ENCODE results near the gene DLX5.
"Not testable (repeated sequence)": the region's sequence is repeated elsewhere in the genome, so short reads cannot be mapped to it uniquely, and the experiment has no call there.

Gene DLX5

DNA sequence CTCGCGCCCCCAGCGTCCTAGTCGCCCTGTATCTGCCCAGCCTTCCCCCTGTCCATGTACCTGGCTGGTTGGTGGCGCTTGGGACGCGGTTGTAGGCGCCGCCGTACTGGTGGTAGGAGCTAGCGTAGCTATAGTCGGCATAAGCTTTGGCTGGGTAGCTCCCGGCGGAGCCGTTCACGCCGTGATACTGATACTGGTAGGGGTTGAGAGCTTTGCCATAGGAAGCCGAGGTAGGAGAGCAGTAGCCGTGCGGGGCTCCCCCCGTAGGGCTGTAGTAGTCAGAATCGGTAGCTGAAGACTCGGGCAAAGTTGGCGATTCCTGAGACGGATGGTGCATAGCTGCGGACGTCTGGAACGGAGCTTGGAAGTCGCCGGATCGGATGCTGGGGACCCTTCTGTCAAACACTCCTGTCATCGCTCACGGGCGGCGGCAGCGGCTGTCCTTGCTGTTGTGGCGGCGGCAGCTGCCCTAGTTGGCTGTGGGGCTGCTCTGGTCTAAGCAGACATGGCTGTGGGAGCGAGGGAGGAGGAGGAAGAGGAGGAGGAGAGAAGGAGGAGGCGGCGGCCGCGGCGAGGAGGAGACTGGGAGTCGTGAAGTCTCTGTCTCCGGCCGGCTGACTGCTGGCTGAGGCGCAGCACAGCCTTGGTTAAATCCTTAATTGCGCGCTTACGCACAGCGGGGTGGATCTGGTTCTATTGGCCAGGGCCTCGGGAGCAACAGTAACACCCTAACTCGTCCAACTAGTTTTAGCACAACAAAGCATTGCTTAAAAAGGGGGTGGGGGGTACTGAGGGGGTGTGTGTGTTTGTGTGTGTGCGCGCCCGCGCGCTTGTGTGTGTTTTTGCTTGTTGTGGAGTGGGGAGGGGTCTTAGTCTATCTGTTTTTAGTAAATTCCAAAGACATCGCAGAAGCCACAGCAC lies at the start of gene DLX5:
TSS of gene DLX5 (minus strand) at position 623 of the 921 bp plus-strand sequence. CDS start at position 415, 208 bp downstream.
- CTCF ChIA-PET: interaction anchor here (0.6 kb wide), 1 partner anchor 17 kb away, joined by 3 read pairs; no protein-coding TSS in a partner anchor
- peaks cover 36% of the 10 kb centered on the region for H3K4me1 Mint-ChIP-seq
- DNase-seq: no peak
- H3K9me3 Mint-ChIP-seq: no peaks in the 10 kb centered on the region
- H3K27ac Mint-ChIP-seq: peak within 1 kb of the TSS; percentile 78
- peaks cover 91% of the 10 kb centered on the region for H3K27me3 Mint-ChIP-seq
- H3K4me3 Mint-ChIP-seq: peak within 1 kb of the TSS; percentile 15
- peaks cover 7% of the 10 kb centered on the region for H3K36me3 Mint-ChIP-seq

- CTCF ChIA-PET: not testable (repeated sequence)
- H3K27me3 Mint-ChIP-seq: peaks cover 12% of the 10 kb centered on the region
Observed at GRCh38 chr7:97072025-97072424, 47.4 kb upstream of the DLX5 start.

DNA sequence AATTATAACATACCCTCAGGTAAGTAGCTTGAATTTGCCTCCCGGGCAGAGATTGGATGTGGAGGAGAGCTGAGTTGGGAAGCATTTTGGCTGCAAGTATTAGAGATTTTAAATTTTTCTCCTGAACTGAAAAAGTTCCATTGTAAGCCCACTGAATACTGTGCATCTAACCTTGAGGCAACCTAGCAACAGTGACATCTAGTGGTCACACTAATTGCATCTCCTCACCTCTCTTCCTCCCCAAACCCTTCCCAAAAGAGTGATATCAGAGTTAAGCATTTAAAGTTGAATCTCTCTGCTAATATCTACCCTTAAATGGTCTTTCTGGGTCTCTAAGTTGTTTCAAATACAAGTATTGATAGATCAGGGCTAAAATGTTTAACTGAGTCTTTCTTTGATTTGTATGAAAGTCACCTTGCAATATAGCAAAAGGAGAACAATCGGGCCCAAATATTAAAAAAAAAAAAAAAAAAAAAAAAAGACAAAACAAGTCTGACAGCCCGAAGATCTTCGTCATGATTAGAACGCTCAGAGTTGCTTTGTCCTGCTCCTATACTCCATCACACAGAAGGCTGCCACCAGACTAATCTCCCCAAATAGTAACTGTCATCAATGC lies 40.4 kb upstream of the DLX5 start:
- H3K9me3 Mint-ChIP-seq: no peaks in the 10 kb centered on the region
- no peak overlapping the region for H3K27ac Mint-ChIP-seq
- no peaks in the 10 kb centered on the region for H3K36me3 Mint-ChIP-seq
- CTCF ChIA-PET: interaction anchor here (0.6 to 1.9 kb wide), 4 partner anchors 38 to 1150 kb away, joined by 3 to 8 read pairs (median 4); no protein-coding TSS in a partner anchor
- no peaks in the 10 kb centered on the region for H3K27me3 Mint-ChIP-seq
- H3K4me3 Mint-ChIP-seq: no peak overlapping the region
- no peak for DNase-seq
- no peaks in the 10 kb centered on the region for H3K4me1 Mint-ChIP-seq

More at GRCh38 chr7:97072025-97072424, 47.4 kb upstream of the DLX5 start:
- DNase-seq, H3K4me3 Mint-ChIP-seq, H3K36me3 Mint-ChIP-seq, H3K9me3 Mint-ChIP-seq, H3K27ac Mint-ChIP-seq, H3K4me1 Mint-ChIP-seq: not testable (repeated sequence)

DNA sequence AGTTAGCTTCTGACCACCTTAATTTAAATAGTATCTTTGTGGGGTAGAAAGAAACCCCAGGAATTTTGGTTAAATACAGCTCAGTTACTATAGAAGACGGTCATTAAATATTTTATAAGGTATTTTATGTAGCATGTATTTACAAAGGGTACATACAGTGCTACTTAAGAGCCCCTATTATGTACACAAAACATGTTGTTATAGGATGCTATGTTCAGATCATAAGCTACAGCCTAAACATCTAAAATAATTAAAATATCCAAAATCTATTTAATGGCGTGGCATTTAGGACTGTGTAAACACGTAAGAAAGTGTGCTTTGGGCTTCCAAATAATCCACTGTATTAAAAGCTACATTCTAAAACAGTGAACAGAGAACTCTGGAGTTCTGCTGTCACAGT lies 39.4 kb upstream of the DLX5 start:
- no peak for DNase-seq
- H3K27ac Mint-ChIP-seq: no peak overlapping the region
- no peaks in the 10 kb centered on the region for H3K27me3 Mint-ChIP-seq
- no peak overlapping the region for H3K4me3 Mint-ChIP-seq
- H3K4me1 Mint-ChIP-seq: no peaks in the 10 kb centered on the region
- peaks cover 4% of the 10 kb centered on the region for H3K9me3 Mint-ChIP-seq
- H3K36me3 Mint-ChIP-seq: no peaks in the 10 kb centered on the region
- CTCF ChIA-PET: interaction anchor here (0.7 to 1.9 kb wide), 5 partner anchors 37 to 1149 kb away, joined by 3 to 8 read pairs (median 3); no protein-coding TSS in a partner anchor

- H3K27me3 Mint-ChIP-seq: peaks cover 4% of the 10 kb centered on the region
- no peak for DNase-seq
- no peaks in the 10 kb centered on the region for H3K9me3 Mint-ChIP-seq
- no peak overlapping the region for H3K27ac Mint-ChIP-seq
- no peak overlapping the region for H3K4me3 Mint-ChIP-seq
- no peaks in the 10 kb centered on the region for H3K4me1 Mint-ChIP-seq
- CTCF ChIA-PET: no interaction called here
- no peaks in the 10 kb centered on the region for H3K36me3 Mint-ChIP-seq
Observed at GRCh38 chr7:97043281-97043680, 18.6 kb upstream of the DLX5 start.

- CTCF ChIA-PET: no interaction called here
- Mint-ChIP-seq H3K36me3 (no peaks in the 10 kb centered on the region), H3K4me3 (no peak overlapping the region), H3K27me3 (no peaks in the 10 kb centered on the region), H3K4me1 (no peaks in the 10 kb centered on the region), H3K9me3 (no peaks in the 10 kb centered on the region), H3K27ac (no peak overlapping the region)
- no peak for DNase-seq
Observed at GRCh38 chr7:97039374-97040065, 14.9 kb upstream of the DLX5 start.

- H3K27ac Mint-ChIP-seq, CTCF ChIA-PET, H3K27me3 Mint-ChIP-seq, H3K4me3 Mint-ChIP-seq, DNase-seq, H3K4me1 Mint-ChIP-seq, H3K36me3 Mint-ChIP-seq, H3K9me3 Mint-ChIP-seq: not testable (repeated sequence)
Observed at GRCh38 chr7:97034213-97034852, 9.7 kb upstream of the DLX5 start.

- peaks cover 65% of the 10 kb centered on the region for H3K27me3 Mint-ChIP-seq
- peaks cover 7% of the 10 kb centered on the region for H3K36me3 Mint-ChIP-seq
- H3K4me3 Mint-ChIP-seq: peak overlapping the region; percentile 41
- no peak overlapping the region for H3K27ac Mint-ChIP-seq
- DNase-seq: peak; percentile 77
- CTCF ChIA-PET: interaction anchor here (0.7 to 3.3 kb wide), 27 partner anchors 10 to 1114 kb away, joined by 3 to 29 read pairs (median 4); no protein-coding TSS in a partner anchor
- H3K9me3 Mint-ChIP-seq: no peaks in the 10 kb centered on the region
- peaks cover 34% of the 10 kb centered on the region for H3K4me1 Mint-ChIP-seq
Observed at GRCh38 chr7:97027427-97028234, 3.0 kb upstream of the DLX5 start.

DNA sequence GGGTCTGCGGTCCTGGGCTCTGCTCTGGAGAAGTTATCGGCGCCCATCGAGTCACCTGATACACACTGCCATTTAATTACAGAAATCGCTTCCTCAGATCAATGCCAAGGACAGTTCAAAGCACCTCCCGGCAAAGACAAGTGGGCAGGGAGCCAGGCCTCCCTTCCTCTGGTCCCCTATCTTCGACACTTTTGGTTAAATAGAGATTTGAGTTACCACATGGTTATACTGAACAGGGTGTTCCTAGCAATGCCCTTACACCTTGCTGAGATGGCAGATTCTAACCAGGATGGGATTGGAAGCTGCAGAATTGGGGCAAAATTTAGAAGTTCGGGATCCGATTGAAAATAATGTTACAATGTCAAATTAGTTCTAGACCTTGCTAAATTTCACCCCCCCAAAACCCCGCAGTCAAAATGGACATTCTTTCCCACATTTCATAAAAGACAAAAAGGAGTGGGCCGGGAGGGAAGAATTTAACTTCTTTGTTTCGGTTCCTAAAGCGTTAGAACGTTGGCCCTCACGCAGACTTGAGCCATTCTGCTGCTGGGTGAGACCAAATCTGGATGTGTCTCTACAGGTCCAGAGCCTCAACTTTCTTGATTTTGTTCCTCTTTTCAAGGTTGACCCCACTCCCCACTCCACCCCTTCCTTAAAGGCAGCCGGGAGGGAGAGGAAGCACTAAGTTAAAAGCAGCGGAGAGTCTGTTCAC lies 2.2 kb upstream of the DLX5 start:
- H3K36me3 Mint-ChIP-seq: peaks cover 7% of the 10 kb centered on the region
- no peak for DNase-seq
- no peak overlapping the region for H3K4me3 Mint-ChIP-seq
- H3K27me3 Mint-ChIP-seq: peaks cover 67% of the 10 kb centered on the region
- peaks cover 36% of the 10 kb centered on the region for H3K4me1 Mint-ChIP-seq
- H3K9me3 Mint-ChIP-seq: no peaks in the 10 kb centered on the region
- CTCF ChIA-PET: interaction anchor here (0.8 to 3.3 kb wide), 22 partner anchors 9 to 1110 kb away, joined by 3 to 29 read pairs (median 4); no protein-coding TSS in a partner anchor
- H3K27ac Mint-ChIP-seq: peak overlapping the region; percentile 67

GRCh38 chr7:97025983-97026714 lies 1.5 kb upstream of the DLX5 start:
- DNase-seq: no peak
- Mint-ChIP-seq H3K4me3 (peak overlapping the region; percentile 41), H3K27me3 (peaks cover 75% of the 10 kb centered on the region), H3K36me3 (peaks cover 7% of the 10 kb centered on the region), H3K27ac (peak overlapping the region; percentile 20), H3K4me1 (peaks cover 36% of the 10 kb centered on the region), H3K9me3 (no peaks in the 10 kb centered on the region)
- CTCF ChIA-PET: interaction anchor here (1.0 to 3.3 kb wide), 7 partner anchors 10 to 1110 kb away, joined by 3 to 29 read pairs (median 7); no protein-coding TSS in a partner anchor

GRCh38 chr7:97025130-97025499 lies 484 bp upstream of the DLX5 start:
- Mint-ChIP-seq H3K4me3 (no peak overlapping the region), H3K9me3 (no peaks in the 10 kb centered on the region), H3K27me3 (peaks cover 85% of the 10 kb centered on the region), H3K27ac (no peak overlapping the region), H3K4me1 (peaks cover 36% of the 10 kb centered on the region), H3K36me3 (peaks cover 7% of the 10 kb centered on the region)
- no peak for DNase-seq
- CTCF ChIA-PET: no interaction called here
